Ovary (tissue), 9 donors: Measurements from ENCODE around the gene PROM2. TPM values are rescaled to one million over a fixed set of nuclear protein-coding genes. Genes with fewer than 3 reads are reported as not detected.

ENCODE experiments used
- DNase-seq, 5 donors: peaks; one replicate each; pipeline ENCODE4 v3.0.0-alpha.2; 2019 to 2020
- H3K27ac ChIP-seq, 2 donors: fragments of 200-600 bp; one replicate each; pipeline versions ENCODE4 v1.5.1 to v1.8.0; 2019 to 2022
- H3K27me3 ChIP-seq: fragments of 200-600 bp; one replicate; pipeline ENCODE4 v1.8.0; 2022
- H3K36me3 ChIP-seq: fragments of 200-600 bp; sonication (generic); one replicate; pipeline ENCODE4 v1.5.1; 2019
- H3K4me1 ChIP-seq: one replicate; pipeline ENCODE4 v1.8.1; 2013; ENCODE audit warnings: mild to moderate bottlenecking, moderate library complexity; ENCODE audit not compliant: insufficient read depth
- H3K4me3 ChIP-seq: fragments of 200-600 bp; sonication (generic); one replicate; pipeline ENCODE4 v1.5.1; 2017
- H3K9me3 ChIP-seq, 2 donors: fragments of 200-600 bp in 1 of 2; sonication (generic) in 1 of 2; one replicate each; pipeline versions ENCODE4 v1.5.1 to v1.8.1; 2013 to 2019; ENCODE audit warnings: mild to moderate bottlenecking in 1 of 2, moderate library complexity in 1 of 2
- EP300 ChIP-seq: sonication (generic); formaldehyde crosslinking; IDR thresholded peaks from one replicate; pipeline ENCODE4 v1.6.1; 2017; ENCODE audit warnings: antibody characterized with exemption
- POLR2A ChIP-seq: fragments of 450-650 bp; IDR thresholded peaks from one replicate; pipeline ENCODE4 v1.6.1; 2017; ENCODE audit warnings: antibody characterized with exemption, mild to moderate bottlenecking, moderate library complexity
- WGBS, 3 donors: extraction: QIAGEN DNeasy Blood & Tissue Kit in 1 of 3; methylation state at CpG; one replicate each; pipeline versions ENCODE4 v1.1.5 to v1.1.7; 2013 to 2017; 5-methylcytosine and 5-hydroxymethylcytosine counted together
- intact Hi-C, 4 donors: fragments of 100-400 bp; cut with DNase I; formaldehyde crosslinking; loops; one replicate each; pipeline versions ENCODE4 v1.11.0 to v1.15.1; 2022 to 2023
- polyA plus RNA-seq, 2 donors: library from polyadenylated mRNA; stranded (reverse); fragments of 200-250 nt in 1 of 2; fragments of 350-450 nt in 1 of 2; fragmentation: Illumina TruSeq in 1 of 2; extraction: RNeasy Lipid Tissue Mini Kit (QIAGEN cat#74804) in 1 of 2; gene quantifications; one replicate each; pipeline ENCODE4 v1.2.3, GENCODE V29; 2013 to 2014
- total RNA-seq, 7 donors: library from RNA; depleted of rRNA in 2 of 7; stranded (reverse); fragments of >200 nt in 2 of 7; fragmentation: NEBNext Ultra II Directional in 3 of 7; extraction: Animal tissue kit (Norgen Biotek cat#: 25700) in 3 of 7; gene quantifications; one replicate each; pipeline versions ENCODE4 v1.1.0 to v1.2.4, GENCODE V29; 2016 to 2023
- TF ChIP-seq, protein P1 (sequence below), 3 donors: fragments of 450-650 bp in 2 of 3; fragments of 200-600 bp in 1 of 3; IDR thresholded peaks; one replicate each; pipeline versions ENCODE4 v1.5.1 to v1.8.0; 2016 to 2022; ENCODE audit warnings: antibody characterized with exemption in 3 of 3, mild to moderate bottlenecking in 1 of 3
- donor health status: DM: no; HTN: no; CAD: no; lungs with moderate emphysema.
- donor health status: DM: no; HTN: no; CAD: no.
- donor health status: Bipolar disorder and iron deficiency.
- donor health status: DM: yes; HTN: yes; CAD: no.
- donor health status: DM: no; HTN: no; CAD: no.
- donor health status: DM: yes; HTN: yes; CAD: no.

PROM2 gene
- total and polyA plus RNA-seq, 9 donors: 0.37 to 5.1 (median 3.4) TPM

DNA sequence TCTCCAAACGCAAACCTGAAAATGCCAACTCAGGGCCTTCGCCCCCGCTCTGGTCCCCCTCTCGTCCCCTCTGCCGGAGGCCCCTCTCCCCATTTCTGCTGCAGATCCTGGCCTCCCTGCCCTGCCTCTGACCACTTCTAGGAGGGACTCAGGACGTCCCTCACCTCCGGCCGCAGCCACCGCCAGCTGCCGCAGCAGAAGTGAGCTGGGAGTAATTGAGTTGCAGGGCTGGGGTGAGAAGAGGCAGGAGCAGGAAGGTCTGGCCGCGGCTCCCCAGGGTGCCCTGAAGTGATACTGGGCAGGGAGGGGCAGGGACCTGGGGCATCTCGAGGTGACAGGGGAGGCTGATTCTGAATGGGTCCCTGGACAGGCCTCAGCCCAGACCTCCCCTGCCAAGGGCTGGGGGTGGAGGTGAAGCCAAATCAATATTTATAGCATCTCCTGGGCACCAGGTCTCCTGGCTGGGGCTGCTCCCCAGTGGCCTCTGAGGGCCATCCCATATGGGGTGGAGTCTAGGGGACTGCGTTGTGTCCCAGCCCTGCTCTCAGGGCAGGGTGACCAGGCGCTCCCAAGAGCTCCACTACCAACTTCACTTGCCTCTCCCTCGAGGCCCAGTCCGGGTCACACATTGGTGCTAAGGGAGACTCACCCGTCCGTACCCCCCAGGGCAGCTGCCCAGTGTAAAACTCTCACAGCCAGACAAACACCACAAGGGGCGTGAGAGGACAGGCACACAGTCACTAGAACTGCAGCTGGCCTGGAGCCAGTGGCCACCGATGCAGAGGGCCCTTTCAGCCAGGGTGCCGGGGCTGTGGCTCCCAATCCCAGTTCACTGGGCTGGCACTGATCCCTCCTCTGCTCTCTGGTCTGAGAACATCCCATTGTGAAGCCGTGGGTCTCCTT lies 55.9 kb downstream of the PROM2 start:
- no peaks in the 10 kb centered on the region for H3K27me3 ChIP-seq
- intact Hi-C loops: no loop called here
- DNase-seq: no peak
- H3K4me3 ChIP-seq: no peak overlapping the region
- no peaks in the 10 kb centered on the region for H3K36me3 ChIP-seq
- TF ChIP-seq, protein P1, sequence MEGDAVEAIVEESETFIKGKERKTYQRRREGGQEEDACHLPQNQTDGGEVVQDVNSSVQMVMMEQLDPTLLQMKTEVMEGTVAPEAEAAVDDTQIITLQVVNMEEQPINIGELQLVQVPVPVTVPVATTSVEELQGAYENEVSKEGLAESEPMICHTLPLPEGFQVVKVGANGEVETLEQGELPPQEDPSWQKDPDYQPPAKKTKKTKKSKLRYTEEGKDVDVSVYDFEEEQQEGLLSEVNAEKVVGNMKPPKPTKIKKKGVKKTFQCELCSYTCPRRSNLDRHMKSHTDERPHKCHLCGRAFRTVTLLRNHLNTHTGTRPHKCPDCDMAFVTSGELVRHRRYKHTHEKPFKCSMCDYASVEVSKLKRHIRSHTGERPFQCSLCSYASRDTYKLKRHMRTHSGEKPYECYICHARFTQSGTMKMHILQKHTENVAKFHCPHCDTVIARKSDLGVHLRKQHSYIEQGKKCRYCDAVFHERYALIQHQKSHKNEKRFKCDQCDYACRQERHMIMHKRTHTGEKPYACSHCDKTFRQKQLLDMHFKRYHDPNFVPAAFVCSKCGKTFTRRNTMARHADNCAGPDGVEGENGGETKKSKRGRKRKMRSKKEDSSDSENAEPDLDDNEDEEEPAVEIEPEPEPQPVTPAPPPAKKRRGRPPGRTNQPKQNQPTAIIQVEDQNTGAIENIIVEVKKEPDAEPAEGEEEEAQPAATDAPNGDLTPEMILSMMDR (IDR thresholded peaks at IDR 0.05): no peak
- no peak for TF ChIP-seq POLR2A
- TF ChIP-seq EP300: no peak
- H3K27ac ChIP-seq: no peak overlapping the region
- WGBS, 3 donors: 70 to 80% (median 78%) methylated on average over 22 to 23 of the region's 23 CpGs
- H3K4me1 ChIP-seq: no peaks in the 10 kb centered on the region
- no peaks in the 10 kb centered on the region for H3K9me3 ChIP-seq

DNA sequence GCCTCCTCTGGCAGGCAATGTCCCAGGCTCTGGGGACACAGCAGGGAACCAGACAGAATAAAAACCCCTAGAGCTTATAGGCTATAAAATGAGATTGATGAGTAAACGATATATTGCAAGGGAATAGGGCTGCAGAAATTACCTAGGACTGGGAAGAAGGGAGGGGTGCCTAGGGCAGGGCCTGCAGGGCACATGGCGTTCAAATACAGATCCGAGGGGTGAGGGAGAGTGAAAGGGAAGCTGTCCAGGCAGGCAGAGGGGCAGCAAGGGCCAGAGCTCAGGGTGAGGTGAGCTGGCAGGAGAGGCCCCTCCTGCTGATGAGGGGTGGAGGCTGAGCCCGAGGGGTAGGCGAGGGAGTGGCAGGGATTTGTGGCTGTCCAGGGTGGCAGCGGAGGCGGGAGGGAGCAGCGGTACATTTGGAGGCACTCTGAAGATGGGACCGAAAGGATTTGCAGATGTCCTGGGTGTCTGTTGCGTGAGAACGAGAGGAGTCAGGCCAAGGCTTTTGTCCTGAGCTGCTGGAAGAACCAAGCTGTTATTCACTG lies 56.6 kb downstream of the PROM2 start:
- no peak overlapping the region for H3K4me3 ChIP-seq
- WGBS, 3 donors: 80 to 83% (median 81%) methylated on average over 11 of the region's 11 CpGs
- intact Hi-C loops: no loop called here
- H3K36me3 ChIP-seq: no peaks in the 10 kb centered on the region
- TF ChIP-seq EP300 (no peak), POLR2A (no peak)
- TF ChIP-seq, protein P1 (IDR thresholded peaks at IDR 0.05): no peak
- H3K27me3 ChIP-seq: no peaks in the 10 kb centered on the region
- no peaks in the 10 kb centered on the region for H3K9me3 ChIP-seq
- H3K27ac ChIP-seq: no peak overlapping the region
- no peaks in the 10 kb centered on the region for H3K4me1 ChIP-seq
- no peak for DNase-seq

DNA sequence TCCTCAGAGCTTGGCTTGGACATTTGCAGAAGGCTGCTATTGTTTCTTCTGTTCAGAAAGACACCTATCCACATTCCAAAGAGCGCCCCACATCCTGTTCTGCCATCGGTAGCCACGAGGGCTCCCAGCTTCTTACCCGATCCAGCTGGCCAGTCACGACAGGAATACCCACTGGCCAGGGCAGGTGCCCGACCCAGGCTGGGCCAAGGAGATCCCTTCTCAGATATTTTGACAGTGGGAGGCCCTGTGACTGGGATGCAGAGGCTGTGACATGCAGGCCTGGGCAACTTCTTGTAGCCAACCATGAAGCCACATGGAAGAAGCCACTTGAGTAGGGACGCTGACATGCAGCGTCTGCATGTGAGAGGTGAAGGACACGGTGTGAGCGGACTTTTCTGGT lies 57.4 kb downstream of the PROM2 start:
- intact Hi-C loops: no loop called here
- WGBS, 3 donors: 86 to 89% (median 88%) methylated on average over 10 of the region's 10 CpGs

DNA sequence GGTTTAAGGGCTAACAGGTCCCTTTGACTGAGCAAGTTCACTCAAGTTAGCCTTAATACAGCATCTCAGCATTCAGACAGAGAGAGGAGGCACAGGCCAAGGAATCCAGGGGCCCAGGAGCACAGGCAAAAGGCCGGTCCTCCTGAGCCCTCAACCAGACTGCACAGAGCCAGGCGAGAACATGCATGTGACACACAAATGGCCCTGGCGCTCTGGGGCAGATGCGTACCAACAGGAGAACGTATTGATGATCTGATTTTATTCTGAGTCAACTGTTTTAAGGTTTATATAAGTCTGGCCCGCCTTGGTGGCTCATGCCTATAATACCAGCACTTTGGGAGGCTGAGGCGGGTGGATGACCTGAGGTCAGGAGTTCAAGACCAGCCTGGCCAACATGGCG lies 57.8 kb downstream of the PROM2 start:
- H3K9me3 ChIP-seq: no peaks in the 10 kb centered on the region
- H3K27me3 ChIP-seq: no peaks in the 10 kb centered on the region
- no peak for DNase-seq
- H3K4me1 ChIP-seq: no peaks in the 10 kb centered on the region
- intact Hi-C loops: no loop called here
- WGBS, 3 donors: 90 to 97% (median 94%) methylated on average over 8 of the region's 8 CpGs
- no peak overlapping the region for H3K27ac ChIP-seq
- H3K36me3 ChIP-seq: no peaks in the 10 kb centered on the region
- no peak for TF ChIP-seq POLR2A
- TF ChIP-seq EP300: no peak
- TF ChIP-seq, protein P1 (IDR thresholded peaks at IDR 0.05): no peak
- no peak overlapping the region for H3K4me3 ChIP-seq

More for the DNA sequence above, 57.4 kb downstream of the PROM2 start:
- no peak for TF ChIP-seq EP300
- TF ChIP-seq POLR2A: no peak
- TF ChIP-seq, protein P1 (IDR thresholded peaks at IDR 0.05): no peak
- Histone ChIP-seq H3K36me3 (no peaks in the 10 kb centered on the region), H3K9me3 (no peaks in the 10 kb centered on the region), H3K27me3 (no peaks in the 10 kb centered on the region), H3K4me1 (no peaks in the 10 kb centered on the region), H3K4me3 (no peak overlapping the region), H3K27ac (no peak overlapping the region)
- DNase-seq: no peak
